Measurements from ENCODE around the gene MGAT5B. TPM values are rescaled to one million over a fixed set of nuclear protein-coding genes. Genes with fewer than 3 reads are reported as not detected.

The MGAT5B gene
- total and polyA plus RNA-seq, 2 donors (not counting 1 experiment from before 2014, with no cell fraction given), result 0.15 to 37.8 TPM

DNA sequence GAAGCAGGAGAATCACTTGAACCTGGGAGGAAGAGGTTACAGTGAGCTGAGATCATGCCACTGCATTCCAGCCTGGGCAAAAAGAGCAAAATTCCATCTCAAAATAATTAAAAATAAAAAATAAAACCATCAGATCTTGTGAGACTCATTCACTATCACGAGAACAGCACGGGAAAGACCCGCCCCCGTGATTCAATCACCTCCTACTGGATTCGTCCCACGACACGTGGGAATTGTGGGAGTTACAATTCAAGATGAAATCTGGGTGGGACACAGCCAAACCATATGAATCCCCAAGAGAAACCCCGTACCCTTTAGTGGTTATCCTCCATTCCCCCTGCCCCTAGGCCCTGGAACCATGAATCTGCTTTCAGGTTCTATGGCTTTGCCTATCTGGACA, 15.4 kb upstream of the MGAT5B start:
- WGBS (ENCODE audit: insufficient coverage), result no CpG with 5 or more reads among the region's 8 CpGs
- peaks cover 0 to 6% (median 0%) of the 10 kb centered on the region in 4 experiments for H3K27me3 ChIP-seq (replicated peaks in 1 of 4; ENCODE audit: control extremely low read depth in 1 of 4, control insufficient read depth in 3 of 4, insufficient read depth in 4 of 4, low read length in 3 of 4)
- no peaks in the 10 kb centered on the region for H4K20me1 ChIP-seq (ENCODE audit: control insufficient read depth, insufficient read depth, low read length, poor library complexity, severe bottlenecking)
- peaks cover 0 to 7% (median 0%) of the 10 kb centered on the region in 3 donors for H3K9me3 ChIP-seq (ENCODE audit: control extremely low read depth in 1 of 3, control insufficient read depth in 2 of 3, insufficient read depth in 1 of 3, low read length in 2 of 3)
- intact Hi-C loops (cut with micrococcal nuclease), result no loop called here
- no peak overlapping the region for H3K9ac ChIP-seq (ENCODE audit: low read length)
- H3K27me3 Mint-ChIP-seq, result peaks cover 28% of the 10 kb centered on the region
- H2AFZ ChIP-seq (ENCODE audit: insufficient read depth, low read depth, low read length, poor library complexity, severe bottlenecking), result no peak overlapping the region
- H3K27ac ChIP-seq (ENCODE audit: low read length in 2 of 2), result no peak overlapping the region
- no peak overlapping the region for H3K4me3 ChIP-seq (ENCODE audit: control extremely low read depth in 1 of 5, extremely low read depth in 1 of 5, insufficient read depth in 1 of 5, low read depth in 2 of 5, low read length in 4 of 5)
- ATAC-seq (ENCODE audit: low read depth) (no peak), DNase-seq (no peak)
- no peak overlapping the region for H3K27ac Mint-ChIP-seq
- H3K4me1 ChIP-seq (ENCODE audit: control insufficient read depth in 2 of 2, insufficient read depth in 2 of 2, low read length in 2 of 2), result no peaks in the 10 kb centered on the region
- H3K9me3 Mint-ChIP-seq (ENCODE audit: insufficient read depth), result no peaks in the 10 kb centered on the region
- ChIA-PET CTCF (no interaction called here), POLR2A (no interaction called here)
- H3K4me3 Mint-ChIP-seq, result no peak overlapping the region
- no peak overlapping the region for H3K4me2 ChIP-seq (replicated peaks; ENCODE audit: low read depth, low read length, poor library complexity, severe bottlenecking)
- H3K36me3 ChIP-seq (replicated peaks in 1 of 2; ENCODE audit: control extremely low read depth in 1 of 2, control insufficient read depth in 1 of 2, extremely low read depth in 1 of 2, insufficient read depth in 2 of 2, low read length in 1 of 2), result no peaks in the 10 kb centered on the region
- no peaks in the 10 kb centered on the region for H3K4me1 Mint-ChIP-seq
- H3K79me2 ChIP-seq (ENCODE audit: control insufficient read depth, insufficient read depth, low read length), result no peaks in the 10 kb centered on the region
- TF ChIP-seq EZH2 (IDR thresholded peaks at IDR 0.05; ENCODE audit: borderline replicate concordance, insufficient read depth, low read depth, low read length, poor library complexity, severe bottlenecking), result no peak

DNA sequence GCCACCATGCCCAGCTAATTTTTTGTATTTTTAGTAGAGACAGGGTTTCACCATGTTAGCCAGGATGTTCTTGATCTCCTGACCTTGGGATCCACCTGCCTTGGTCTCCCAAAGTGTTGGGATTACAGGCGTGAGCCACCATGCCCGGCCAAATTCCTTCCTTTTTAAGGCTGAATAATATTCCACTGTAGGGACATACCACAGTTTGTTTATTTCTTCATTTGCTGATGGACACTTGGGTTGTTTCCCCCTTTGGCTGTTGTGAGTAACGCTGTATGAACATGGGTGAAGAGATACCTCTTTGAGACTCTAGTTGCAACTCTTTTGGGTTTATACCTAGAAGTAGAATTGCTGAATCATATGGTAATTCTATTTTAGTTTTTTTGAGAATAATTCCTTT, 13.1 kb upstream of the MGAT5B start:
- Mint-ChIP-seq H3K27me3 (peaks cover 27% of the 10 kb centered on the region), H3K27ac (no peak overlapping the region), H3K4me1 (no peaks in the 10 kb centered on the region), H3K4me3 (no peak overlapping the region), H3K9me3 (ENCODE audit: insufficient read depth) (no peaks in the 10 kb centered on the region)
- no CpG with 5 or more reads among the region's 3 CpGs for WGBS (ENCODE audit: insufficient coverage)
- Histone ChIP-seq H3K4me3 (ENCODE audit: control extremely low read depth in 1 of 5, extremely low read depth in 1 of 5, insufficient read depth in 1 of 5, low read depth in 2 of 5, low read length in 4 of 5) (no peak overlapping the region), H3K36me3 (replicated peaks in 1 of 2; ENCODE audit: control extremely low read depth in 1 of 2, control insufficient read depth in 1 of 2, extremely low read depth in 1 of 2, insufficient read depth in 2 of 2, low read length in 1 of 2) (no peaks in the 10 kb centered on the region), H3K9me3 (ENCODE audit: control extremely low read depth in 1 of 3, control insufficient read depth in 2 of 3, insufficient read depth in 1 of 3, low read length in 2 of 3) (peaks cover 0 to 7% (median 0%) of the 10 kb centered on the region in 3 donors), H3K9ac (ENCODE audit: low read length) (no peak overlapping the region), H3K79me2 (ENCODE audit: control insufficient read depth, insufficient read depth, low read length) (no peaks in the 10 kb centered on the region), H3K27ac (ENCODE audit: low read length in 2 of 2) (no peak overlapping the region), H3K27me3 (replicated peaks in 1 of 4; ENCODE audit: control extremely low read depth in 1 of 4, control insufficient read depth in 3 of 4, insufficient read depth in 4 of 4, low read length in 3 of 4) (peaks cover 0 to 6% (median 0%) of the 10 kb centered on the region in 4 experiments), H3K4me2 (replicated peaks; ENCODE audit: low read depth, low read length, poor library complexity, severe bottlenecking) (no peak overlapping the region), H2AFZ (ENCODE audit: insufficient read depth, low read depth, low read length, poor library complexity, severe bottlenecking) (no peak overlapping the region), H3K4me1 (ENCODE audit: control insufficient read depth in 2 of 2, insufficient read depth in 2 of 2, low read length in 2 of 2) (no peaks in the 10 kb centered on the region), H4K20me1 (ENCODE audit: control insufficient read depth, insufficient read depth, low read length, poor library complexity, severe bottlenecking) (no peaks in the 10 kb centered on the region)
- ChIA-PET POLR2A (interaction anchor here (0.7 kb wide), 1 partner anchor 33 kb away, joined by 5 read pairs; no protein-coding TSS in a partner anchor), CTCF (no interaction called here)
- intact Hi-C loops (cut with micrococcal nuclease), result no loop called here
- DNase-seq (no peak), ATAC-seq (ENCODE audit: low read depth) (no peak)
- TF ChIP-seq, protein P1, sequence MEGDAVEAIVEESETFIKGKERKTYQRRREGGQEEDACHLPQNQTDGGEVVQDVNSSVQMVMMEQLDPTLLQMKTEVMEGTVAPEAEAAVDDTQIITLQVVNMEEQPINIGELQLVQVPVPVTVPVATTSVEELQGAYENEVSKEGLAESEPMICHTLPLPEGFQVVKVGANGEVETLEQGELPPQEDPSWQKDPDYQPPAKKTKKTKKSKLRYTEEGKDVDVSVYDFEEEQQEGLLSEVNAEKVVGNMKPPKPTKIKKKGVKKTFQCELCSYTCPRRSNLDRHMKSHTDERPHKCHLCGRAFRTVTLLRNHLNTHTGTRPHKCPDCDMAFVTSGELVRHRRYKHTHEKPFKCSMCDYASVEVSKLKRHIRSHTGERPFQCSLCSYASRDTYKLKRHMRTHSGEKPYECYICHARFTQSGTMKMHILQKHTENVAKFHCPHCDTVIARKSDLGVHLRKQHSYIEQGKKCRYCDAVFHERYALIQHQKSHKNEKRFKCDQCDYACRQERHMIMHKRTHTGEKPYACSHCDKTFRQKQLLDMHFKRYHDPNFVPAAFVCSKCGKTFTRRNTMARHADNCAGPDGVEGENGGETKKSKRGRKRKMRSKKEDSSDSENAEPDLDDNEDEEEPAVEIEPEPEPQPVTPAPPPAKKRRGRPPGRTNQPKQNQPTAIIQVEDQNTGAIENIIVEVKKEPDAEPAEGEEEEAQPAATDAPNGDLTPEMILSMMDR (IDR thresholded peaks at IDR 0.05), result no peak
- no peak for TF ChIP-seq EZH2 (IDR thresholded peaks at IDR 0.05; ENCODE audit: borderline replicate concordance, insufficient read depth, low read depth, low read length, poor library complexity, severe bottlenecking)

Data from B cell (primary cell).